ENCODE measurements around the gene LEAP2.

Gene LEAP2

GRCh38 chr5:132873119-132873929 is at the start of gene LEAP2:
Gene LEAP2, plus strand, starts transcription at chr5:132873668. Its CDS starts 27 bp downstream, at chr5:132873695.
- DNase-seq (ENCODE audit: low read depth), result no peak

- no peak for DNase-seq (ENCODE audit: low read depth)
These were observed 49.0 kb upstream of the LEAP2 start for GRCh38 chr5:132824426-132824825.

- DNase-seq (ENCODE audit: low read depth), result no peak
These were observed 48.2 kb upstream of the LEAP2 start for GRCh38 chr5:132825033-132825833.

- DNase-seq (ENCODE audit: low read depth), result no peak
These were observed 47.6 kb upstream of the LEAP2 start for GRCh38 chr5:132825834-132826391.

- DNase-seq (ENCODE audit: low read depth), result no peak
These were observed 46.9 kb upstream of the LEAP2 start for GRCh38 chr5:132826424-132827082.

- DNase-seq (ENCODE audit: low read depth), result no peak
These were observed 45.4 kb upstream of the LEAP2 start for GRCh38 chr5:132827943-132828673.

- no peak for DNase-seq (ENCODE audit: low read depth)
These were observed 44.5 kb upstream of the LEAP2 start for GRCh38 chr5:132828846-132829494.

GRCh38 chr5:132829742-132830435 is 43.6 kb upstream of the LEAP2 start:
- peak; percentile 30 for DNase-seq (ENCODE audit: low read depth)

- DNase-seq (ENCODE audit: low read depth), result no peak
These were observed 42.9 kb upstream of the LEAP2 start, which contains the start of gene SHROOM1 for GRCh38 chr5:132830436-132831094. Gene SHROOM1, minus strand, starts transcription at chr5:132830647. Its CDS starts 4,507 bp downstream, at chr5:132826140.

GRCh38 chr5:132831095-132831860 is 42.2 kb upstream of the LEAP2 start:
- no peak for DNase-seq (ENCODE audit: low read depth)

GRCh38 chr5:132832612-132833011 is 40.9 kb upstream of the LEAP2 start:
- DNase-seq (ENCODE audit: low read depth), result no peak

GRCh38 chr5:132834057-132834456 is 39.4 kb upstream of the LEAP2 start:
- no peak for DNase-seq (ENCODE audit: low read depth)

- no peak for DNase-seq (ENCODE audit: low read depth)
These were observed 36.6 kb upstream of the LEAP2 start for GRCh38 chr5:132836852-132837251.

GRCh38 chr5:132837868-132838267 is 35.6 kb upstream of the LEAP2 start:
- DNase-seq (ENCODE audit: low read depth), result no peak

- DNase-seq (ENCODE audit: low read depth), result no peak
These were observed 34.8 kb upstream of the LEAP2 start for GRCh38 chr5:132838516-132839282.

GRCh38 chr5:132839426-132840301 is 33.8 kb upstream of the LEAP2 start:
- no peak for DNase-seq (ENCODE audit: low read depth)

GRCh38 chr5:132840313-132840712 is 33.2 kb upstream of the LEAP2 start:
- no peak for DNase-seq (ENCODE audit: low read depth)
